Measurements from ENCODE around the gene ACIN1.
"Not testable (repeated sequence)": the region's sequence is repeated elsewhere in the genome, so short reads cannot be mapped to it uniquely, and the experiment has no call there.

DNA sequence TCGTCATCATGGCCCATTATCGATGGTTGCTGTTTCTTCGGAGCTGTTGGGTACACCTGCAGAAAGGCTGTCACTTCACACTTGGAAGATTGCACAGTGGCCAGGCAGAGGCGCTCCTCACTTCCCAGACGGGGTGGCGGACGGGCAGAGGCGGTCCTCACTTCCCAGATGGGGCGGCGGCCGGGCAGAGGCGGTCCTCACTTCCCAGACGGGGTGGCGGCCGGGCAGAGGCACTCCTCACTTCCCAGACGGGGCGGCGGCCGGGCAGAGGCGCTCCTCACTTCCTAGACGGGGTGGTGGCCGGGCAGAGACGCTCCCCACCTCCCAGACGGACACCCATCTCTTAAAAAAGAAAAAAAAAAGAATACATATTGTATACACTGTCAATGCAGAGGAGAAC lies 13.2 kb upstream of the ACIN1 start:
- TF ChIP-seq, protein P1, sequence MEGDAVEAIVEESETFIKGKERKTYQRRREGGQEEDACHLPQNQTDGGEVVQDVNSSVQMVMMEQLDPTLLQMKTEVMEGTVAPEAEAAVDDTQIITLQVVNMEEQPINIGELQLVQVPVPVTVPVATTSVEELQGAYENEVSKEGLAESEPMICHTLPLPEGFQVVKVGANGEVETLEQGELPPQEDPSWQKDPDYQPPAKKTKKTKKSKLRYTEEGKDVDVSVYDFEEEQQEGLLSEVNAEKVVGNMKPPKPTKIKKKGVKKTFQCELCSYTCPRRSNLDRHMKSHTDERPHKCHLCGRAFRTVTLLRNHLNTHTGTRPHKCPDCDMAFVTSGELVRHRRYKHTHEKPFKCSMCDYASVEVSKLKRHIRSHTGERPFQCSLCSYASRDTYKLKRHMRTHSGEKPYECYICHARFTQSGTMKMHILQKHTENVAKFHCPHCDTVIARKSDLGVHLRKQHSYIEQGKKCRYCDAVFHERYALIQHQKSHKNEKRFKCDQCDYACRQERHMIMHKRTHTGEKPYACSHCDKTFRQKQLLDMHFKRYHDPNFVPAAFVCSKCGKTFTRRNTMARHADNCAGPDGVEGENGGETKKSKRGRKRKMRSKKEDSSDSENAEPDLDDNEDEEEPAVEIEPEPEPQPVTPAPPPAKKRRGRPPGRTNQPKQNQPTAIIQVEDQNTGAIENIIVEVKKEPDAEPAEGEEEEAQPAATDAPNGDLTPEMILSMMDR (optimal IDR thresholded peaks at IDR 0.05 in 1 of 3, IDR thresholded peaks at IDR 0.05 in 1 of 3, conservative IDR thresholded peaks at IDR 0.05 in 1 of 3; ENCODE audit: extremely low read depth in 1 of 3, insufficient read depth in 2 of 3, low read length in 3 of 3): not testable (repeated sequence)
- not testable (repeated sequence) for TF ChIP-seq EZH2 (IDR thresholded peaks at IDR 0.05; ENCODE audit: low read length)

Measured in keratinocyte (primary cell).